Cardiac muscle cell (in vitro differentiated cells and primary cell): ENCODE measurements around the gene TERT. TPM values are rescaled to one million over a fixed set of nuclear protein-coding genes. Genes with fewer than 3 reads are reported as not detected.
"Not testable (repeated sequence)": the region's sequence is repeated elsewhere in the genome, so short reads cannot be mapped to it uniquely, and the experiment has no call there.

Experiments
- DNase-seq, 2 donors: peaks; one replicate each; pipeline versions ENCODE4 v3.0.0 to v3.0.0-alpha.2; 2010 to 2017; ENCODE audit warnings: low read depth in 1 of 2, low spot score in 1 of 2
- H3K27ac ChIP-seq: fragments of 200-600 bp; sonication (generic); 2 replicates; pipeline ENCODE4 v1.5.1; 2016
- H3K27me3 ChIP-seq: fragments of 200-600 bp; sonication (generic); 2 replicates; pipeline ENCODE4 v1.6.0; 2016; ENCODE audit warnings: control low read depth
- H3K36me3 ChIP-seq: fragments of 200-600 bp; sonication (generic); 2 replicates; pipeline ENCODE4 v1.5.1; 2016; ENCODE audit warnings: control low read depth
- H3K4me1 ChIP-seq: fragments of 200-600 bp; sonication (generic); 2 replicates; pipeline ENCODE4 v1.8.1; 2017; ENCODE audit warnings: low read depth, mild to moderate bottlenecking, mixed run types
- H3K4me3 ChIP-seq: fragments of 200-600 bp; sonication (generic); 2 replicates; pipeline ENCODE4 v1.5.1; 2016; ENCODE audit warnings: mild to moderate bottlenecking
- H3K9me3 ChIP-seq: fragments of 200-600 bp; sonication (generic); 2 replicates; pipeline ENCODE4 v1.5.1; 2017; ENCODE audit warnings: low read depth, mild to moderate bottlenecking, control low read depth
- CTCF ChIP-seq: IDR thresholded peaks from 2 replicates; pipeline ENCODE4 v1.5.1; 2012; ENCODE audit warnings: low read depth, mild to moderate bottlenecking, low read length
- polyA plus RNA-seq: library from polyadenylated mRNA; unstranded; fragments of >200 nt; fragmentation: Nextera tagmentation; extraction: Ambion mirVana; gene quantifications from 2 replicates; pipeline ENCODE4 v1.2.1, GENCODE V29; 2016
- total RNA-seq: library from RNA; depleted of rRNA; stranded (reverse); fragments of >200 nt; gene quantifications from 2 replicates; pipeline ENCODE4 v1.2.3, GENCODE V29; 2016

The TERT gene
- total and polyA plus RNA-seq, 2 experiments from 2014 or later, result 0.30 TPM; not detected in 1

GRCh38 chr5:1278656-1279442, 16.0 kb downstream of the TERT start:
- no peaks in the 10 kb centered on the region for H3K36me3 ChIP-seq
- H3K9me3 ChIP-seq, result no peaks in the 10 kb centered on the region
- no peak overlapping the region for H3K4me3 ChIP-seq
- H3K27ac ChIP-seq, result no peak overlapping the region
- DNase-seq, result no peak
- TF ChIP-seq CTCF, result no peak
- no peaks in the 10 kb centered on the region for H3K4me1 ChIP-seq
- H3K27me3 ChIP-seq, result no peaks in the 10 kb centered on the region

GRCh38 chr5:1278216-1278615, 16.7 kb downstream of the TERT start:
- Histone ChIP-seq H3K27ac (no peak overlapping the region), H3K27me3 (no peaks in the 10 kb centered on the region), H3K4me1 (no peaks in the 10 kb centered on the region), H3K4me3 (no peak overlapping the region), H3K9me3 (no peaks in the 10 kb centered on the region), H3K36me3 (no peaks in the 10 kb centered on the region)
- DNase-seq, result no peak
- TF ChIP-seq CTCF, result no peak

- Histone ChIP-seq H3K9me3 (no peaks in the 10 kb centered on the region), H3K4me3 (no peak overlapping the region), H3K4me1 (no peaks in the 10 kb centered on the region), H3K27me3 (no peaks in the 10 kb centered on the region), H3K27ac (no peak overlapping the region), H3K36me3 (no peaks in the 10 kb centered on the region)
- no peak for DNase-seq
- no peak for TF ChIP-seq CTCF
Measured at GRCh38 chr5:1277781-1278180, 17.1 kb downstream of the TERT start.

- Histone ChIP-seq H3K27me3 (no peaks in the 10 kb centered on the region), H3K27ac (no peak overlapping the region), H3K4me3 (no peak overlapping the region), H3K36me3 (no peaks in the 10 kb centered on the region), H3K4me1 (no peaks in the 10 kb centered on the region), H3K9me3 (no peaks in the 10 kb centered on the region)
- no peak for TF ChIP-seq CTCF
- DNase-seq, result no peak
Measured at GRCh38 chr5:1277331-1277730, 17.5 kb downstream of the TERT start.

- H3K36me3 ChIP-seq, result no peaks in the 10 kb centered on the region
- TF ChIP-seq CTCF, result no peak
- H3K27ac ChIP-seq, result no peak overlapping the region
- no peak for DNase-seq
- no peaks in the 10 kb centered on the region for H3K4me1 ChIP-seq
- H3K9me3 ChIP-seq, result no peaks in the 10 kb centered on the region
- H3K4me3 ChIP-seq, result no peak overlapping the region
- H3K27me3 ChIP-seq, result no peaks in the 10 kb centered on the region
Measured at GRCh38 chr5:1276930-1277329, 17.9 kb downstream of the TERT start.

- H3K4me1 ChIP-seq, H3K4me3 ChIP-seq, H3K27ac ChIP-seq, H3K36me3 ChIP-seq, DNase-seq, H3K27me3 ChIP-seq, H3K9me3 ChIP-seq: not testable (repeated sequence)
Measured at GRCh38 chr5:1275397-1276391, 19.2 kb downstream of the TERT start.
